Measurements from ENCODE around the gene NDUFS1. TPM values are rescaled to one million over a fixed set of nuclear protein-coding genes. Genes with fewer than 3 reads are reported as not detected.
"Not testable (repeated sequence)": the region's sequence is repeated elsewhere in the genome, so short reads cannot be mapped to it uniquely, and the experiment has no call there.

Gene NDUFS1
- total and polyA plus RNA-seq, 4 donors = 16.3 to 87.4 (median 60.5) TPM

- Histone ChIP-seq H3K4me1 (ENCODE audit: control insufficient read depth in 5 of 5, insufficient read depth in 5 of 5, low read length in 5 of 5) (peaks cover 0 to 20% (median 6%) of the 10 kb centered on the region in 5 donors), H3K36me3 (ENCODE audit: control insufficient read depth in 4 of 4, insufficient read depth in 4 of 4, low read length in 4 of 4) (no peaks in the 10 kb centered on the region), H3K27ac (ENCODE audit: low read depth in 1 of 2, low read length in 1 of 2) (no peak overlapping the region), H3K27me3 (ENCODE audit: control insufficient read depth in 3 of 3, insufficient read depth in 3 of 3, low read length in 2 of 3) (no peaks in the 10 kb centered on the region), H3K9me3 (ENCODE audit: control insufficient read depth in 4 of 4, insufficient read depth in 3 of 4, low read length in 3 of 4) (no peaks in the 10 kb centered on the region), H3K9ac (ENCODE audit: insufficient read depth in 1 of 2, low read length in 2 of 2) (no peak overlapping the region), H3K4me3 (no peak overlapping the region)
- ATAC-seq (ENCODE audit: insufficient read depth, low FRiP score) (no peak), DNase-seq (no peak)
- no peak for TF ChIP-seq CTCF (IDR thresholded peaks at IDR 0.05; ENCODE audit: control extremely low read depth, extremely low read depth)
- WGBS, 2 donors = 82 to 86% methylated on average over 9 of the region's 9 CpGs
These were observed 79.4 kb downstream of the NDUFS1 start for GRCh38 chr2:206079699-206080465.

GRCh38 chr2:206077879-206078278, 81.4 kb downstream of the NDUFS1 start:
- not testable (repeated sequence) for H3K9ac ChIP-seq (ENCODE audit: insufficient read depth in 1 of 2, low read length in 2 of 2); H3K27ac ChIP-seq (ENCODE audit: low read depth in 1 of 2, low read length in 1 of 2); H3K4me1 ChIP-seq (ENCODE audit: control insufficient read depth in 5 of 5, insufficient read depth in 5 of 5, low read length in 5 of 5); H3K9me3 ChIP-seq (ENCODE audit: control insufficient read depth in 4 of 4, insufficient read depth in 3 of 4, low read length in 3 of 4); H3K4me3 ChIP-seq; H3K27me3 ChIP-seq (ENCODE audit: control insufficient read depth in 3 of 3, insufficient read depth in 3 of 3, low read length in 2 of 3); H3K36me3 ChIP-seq (ENCODE audit: control insufficient read depth in 4 of 4, insufficient read depth in 4 of 4, low read length in 4 of 4); ATAC-seq (ENCODE audit: insufficient read depth, low FRiP score)
- peak in 2 of 3 donors; percentile 29 to 31 for DNase-seq
- 81 to 86% methylated on average over 5 of the region's 5 CpGs for WGBS, 2 donors

- Histone ChIP-seq H3K4me3 (no peak overlapping the region), H3K9me3 (ENCODE audit: control insufficient read depth in 4 of 4, insufficient read depth in 3 of 4, low read length in 3 of 4) (no peaks in the 10 kb centered on the region), H3K27ac (ENCODE audit: low read depth in 1 of 2, low read length in 1 of 2) (no peak overlapping the region), H3K36me3 (ENCODE audit: control insufficient read depth in 4 of 4, insufficient read depth in 4 of 4, low read length in 4 of 4) (no peaks in the 10 kb centered on the region), H3K27me3 (ENCODE audit: control insufficient read depth in 3 of 3, insufficient read depth in 3 of 3, low read length in 2 of 3) (no peaks in the 10 kb centered on the region), H3K9ac (ENCODE audit: insufficient read depth in 1 of 2, low read length in 2 of 2) (no peak overlapping the region), H3K4me1 (ENCODE audit: control insufficient read depth in 5 of 5, insufficient read depth in 5 of 5, low read length in 5 of 5) (peaks cover 0 to 6% (median 2%) of the 10 kb centered on the region in 5 donors)
- no peak for TF ChIP-seq CTCF (IDR thresholded peaks at IDR 0.05; ENCODE audit: control extremely low read depth, extremely low read depth)
- no peak for DNase-seq
- ATAC-seq (ENCODE audit: insufficient read depth, low FRiP score) = no peak
- WGBS, 2 donors = 90 to 98% methylated on average over 1 of the region's 1 CpG
These were observed 84.1 kb downstream of the NDUFS1 start for GRCh38 chr2:206075113-206075512.

GRCh38 chr2:206071807-206072206, 87.4 kb downstream of the NDUFS1 start:
- H3K36me3 ChIP-seq (ENCODE audit: control insufficient read depth in 4 of 4, insufficient read depth in 4 of 4, low read length in 4 of 4) = no peaks in the 10 kb centered on the region
- DNase-seq (no peak), ATAC-seq (ENCODE audit: insufficient read depth, low FRiP score) (no peak)
- peaks cover 0 to 2% (median 0%) of the 10 kb centered on the region in 5 donors for H3K4me1 ChIP-seq (ENCODE audit: control insufficient read depth in 5 of 5, insufficient read depth in 5 of 5, low read length in 5 of 5)
- WGBS, 2 donors = 68 to 74% methylated on average over 1 of the region's 1 CpG
- H3K27me3 ChIP-seq (ENCODE audit: control insufficient read depth in 3 of 3, insufficient read depth in 3 of 3, low read length in 2 of 3) = no peaks in the 10 kb centered on the region
- no peak overlapping the region for H3K4me3 ChIP-seq
- H3K9ac ChIP-seq (ENCODE audit: insufficient read depth in 1 of 2, low read length in 2 of 2) = no peak overlapping the region
- H3K27ac ChIP-seq (ENCODE audit: low read depth in 1 of 2, low read length in 1 of 2) = no peak overlapping the region
- H3K9me3 ChIP-seq (ENCODE audit: control insufficient read depth in 4 of 4, insufficient read depth in 3 of 4, low read length in 3 of 4) = no peaks in the 10 kb centered on the region
- no peak for TF ChIP-seq CTCF (IDR thresholded peaks at IDR 0.05; ENCODE audit: control extremely low read depth, extremely low read depth)
